Ectodermal cell (in vitro differentiated cells): ENCODE data around the gene RCAN2.

Experiments used
- H3K27ac ChIP-seq: 2 replicates; pipeline ENCODE4 v1.7.0; 2013; ENCODE audit warnings: mild to moderate bottlenecking, low read depth, low read length; ENCODE audit not compliant: insufficient read depth, poor library complexity, severe bottlenecking
- H3K27me3 ChIP-seq: 2 replicates; pipeline ENCODE4 v1.7.0; 2013; ENCODE audit warnings: mild to moderate bottlenecking, low read length; ENCODE audit not compliant: insufficient read depth, control insufficient read depth, poor library complexity, severe bottlenecking
- H3K36me3 ChIP-seq: one replicate; pipeline ENCODE4 v1.7.0; 2013; ENCODE audit warnings: low read length; ENCODE audit not compliant: control insufficient read depth, insufficient read depth
- H3K4me1 ChIP-seq: one replicate; pipeline ENCODE4 v1.7.0; 2013; ENCODE audit warnings: low read length; ENCODE audit not compliant: control insufficient read depth, insufficient read depth
- H3K4me3 ChIP-seq: 2 replicates; pipeline ENCODE4 v1.7.0; 2013; ENCODE audit warnings: low read depth, low read length, control low read depth; ENCODE audit not compliant: insufficient read depth
- H3K9me3 ChIP-seq: 2 replicates; pipeline ENCODE4 v1.7.0; 2013; ENCODE audit warnings: mild to moderate bottlenecking, low read length, moderate library complexity; ENCODE audit not compliant: control insufficient read depth
- WGBS, 2 experiments: methylation state at CpG; one replicate each; pipeline ENCODE4 v1.1.7; 2013; ENCODE audit warnings: missing lambda C conversion rate in 2 of 2; 5-methylcytosine and 5-hydroxymethylcytosine counted together

The RCAN2 gene

DNA sequence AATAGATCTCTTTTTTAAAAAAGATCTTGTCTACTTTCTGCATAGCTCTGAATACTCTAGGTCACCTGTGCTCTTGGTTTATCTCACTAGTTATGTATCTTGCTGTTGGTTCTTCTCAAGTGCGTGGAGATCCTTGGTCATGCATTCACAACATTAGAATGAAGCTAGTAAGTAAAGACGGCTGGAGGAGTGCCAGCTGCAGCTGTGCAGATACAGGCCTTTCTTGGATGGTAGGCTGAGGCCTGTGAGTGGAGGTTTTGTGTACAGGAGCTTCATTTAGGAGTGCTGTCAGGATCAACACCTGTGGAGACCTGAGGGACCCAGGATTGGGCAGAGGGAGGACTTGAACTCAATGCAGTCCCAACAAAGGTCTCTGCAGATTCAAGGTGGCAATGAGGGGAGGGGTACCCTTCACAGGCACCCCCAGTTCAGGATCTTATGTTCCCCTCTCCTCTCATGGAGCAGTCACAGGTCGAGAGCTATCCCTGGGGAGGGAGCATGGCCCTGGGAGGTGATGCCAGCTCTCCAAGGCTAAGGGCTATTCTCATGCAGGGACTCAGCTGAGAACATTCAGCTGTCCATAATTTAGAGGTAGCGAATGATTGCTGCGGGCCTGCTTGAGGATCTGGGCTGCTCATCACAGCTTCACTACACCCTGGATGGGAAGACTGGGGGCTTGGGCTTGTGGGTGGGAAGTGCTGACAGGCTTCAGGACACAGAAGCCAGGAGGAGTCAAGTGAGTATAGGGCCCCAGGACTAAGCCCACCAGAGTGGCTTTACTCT, 221.6 kb downstream of the RCAN2 start:
- 91 to 93% methylated on average over 5 of the region's 5 CpGs for WGBS, 2 experiments
- no peaks in the 10 kb centered on the region for H3K9me3 ChIP-seq
- H3K4me3 ChIP-seq: no peak overlapping the region
- no peaks in the 10 kb centered on the region for H3K27me3 ChIP-seq
- no peaks in the 10 kb centered on the region for H3K4me1 ChIP-seq
- no peak overlapping the region for H3K27ac ChIP-seq
- no peaks in the 10 kb centered on the region for H3K36me3 ChIP-seq

DNA sequence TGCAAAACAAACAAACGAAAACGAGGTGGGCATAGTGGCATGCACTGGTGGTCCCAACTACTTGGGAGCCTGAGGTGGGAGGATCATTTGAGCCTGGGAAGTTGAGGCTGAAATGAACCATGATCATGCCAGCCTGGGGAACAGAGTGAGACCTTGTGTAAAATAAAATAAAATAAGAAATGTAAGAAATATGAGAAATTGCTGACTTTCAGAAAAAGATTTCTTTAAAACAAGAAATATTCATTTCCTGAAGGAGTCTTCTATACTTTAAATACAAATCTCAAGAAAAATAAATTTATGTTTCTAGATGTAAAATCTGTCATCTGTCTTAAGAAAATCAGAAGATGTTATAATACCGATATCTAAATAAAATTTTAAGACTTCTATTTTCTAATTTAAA, 223.7 kb downstream of the RCAN2 start:
- H3K9me3 ChIP-seq: no peaks in the 10 kb centered on the region
- H3K36me3 ChIP-seq: no peaks in the 10 kb centered on the region
- no peaks in the 10 kb centered on the region for H3K27me3 ChIP-seq
- WGBS, 2 experiments: 90 to 91% methylated on average over 2 of the region's 3 CpGs
- no peak overlapping the region for H3K27ac ChIP-seq
- H3K4me1 ChIP-seq: no peaks in the 10 kb centered on the region
- no peak overlapping the region for H3K4me3 ChIP-seq

DNA sequence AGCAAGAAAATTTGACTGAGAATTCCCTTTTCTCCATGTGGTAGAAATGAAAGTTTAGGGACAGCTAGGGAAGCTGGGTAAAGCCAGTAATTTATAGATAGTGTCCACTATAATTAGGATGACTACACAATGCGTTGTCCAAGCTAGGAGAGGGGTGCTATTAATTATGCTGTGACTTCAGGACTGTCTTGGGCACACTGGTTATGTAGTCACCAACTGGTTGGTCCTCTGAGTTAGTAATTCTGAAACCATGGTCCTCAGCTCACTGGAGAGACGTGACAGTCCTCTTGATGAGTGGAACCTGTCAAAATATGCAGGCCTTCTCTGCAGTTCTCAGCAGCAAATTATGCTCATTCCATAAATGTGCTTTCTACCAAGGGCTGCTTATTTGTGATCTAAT, 225.9 kb downstream of the RCAN2 start:
- no peaks in the 10 kb centered on the region for H3K9me3 ChIP-seq
- H3K36me3 ChIP-seq: no peaks in the 10 kb centered on the region
- H3K27me3 ChIP-seq: no peaks in the 10 kb centered on the region
- WGBS, 2 experiments: 93 to 97% methylated on average over 2 of the region's 2 CpGs
- H3K4me1 ChIP-seq: no peaks in the 10 kb centered on the region
- H3K27ac ChIP-seq: no peak overlapping the region
- H3K4me3 ChIP-seq: no peak overlapping the region

DNA sequence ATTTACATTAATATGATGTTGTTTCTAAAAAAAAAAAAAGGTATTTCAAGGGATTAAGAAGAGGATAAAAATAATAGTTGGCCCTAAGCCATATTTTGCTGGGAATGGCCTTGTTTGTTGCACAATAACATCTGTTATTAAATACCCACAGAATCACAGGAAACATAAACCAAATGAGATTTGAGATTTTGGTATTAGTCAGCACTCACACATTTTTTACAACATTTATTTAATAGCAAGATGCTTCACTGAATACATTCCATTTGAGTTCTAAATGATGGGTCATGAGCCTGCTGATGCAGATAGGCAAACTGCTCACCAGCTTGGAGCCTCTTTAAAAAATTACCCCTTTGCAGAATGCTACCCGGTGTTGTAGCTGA, 227.6 kb downstream of the RCAN2 start:
- 100% methylated on average over 1 of the region's 1 CpG for WGBS, 2 experiments
- Histone ChIP-seq H3K4me3 (no peak overlapping the region), H3K27ac (no peak overlapping the region), H3K4me1 (no peaks in the 10 kb centered on the region), H3K36me3 (no peaks in the 10 kb centered on the region), H3K27me3 (no peaks in the 10 kb centered on the region), H3K9me3 (no peaks in the 10 kb centered on the region)

DNA sequence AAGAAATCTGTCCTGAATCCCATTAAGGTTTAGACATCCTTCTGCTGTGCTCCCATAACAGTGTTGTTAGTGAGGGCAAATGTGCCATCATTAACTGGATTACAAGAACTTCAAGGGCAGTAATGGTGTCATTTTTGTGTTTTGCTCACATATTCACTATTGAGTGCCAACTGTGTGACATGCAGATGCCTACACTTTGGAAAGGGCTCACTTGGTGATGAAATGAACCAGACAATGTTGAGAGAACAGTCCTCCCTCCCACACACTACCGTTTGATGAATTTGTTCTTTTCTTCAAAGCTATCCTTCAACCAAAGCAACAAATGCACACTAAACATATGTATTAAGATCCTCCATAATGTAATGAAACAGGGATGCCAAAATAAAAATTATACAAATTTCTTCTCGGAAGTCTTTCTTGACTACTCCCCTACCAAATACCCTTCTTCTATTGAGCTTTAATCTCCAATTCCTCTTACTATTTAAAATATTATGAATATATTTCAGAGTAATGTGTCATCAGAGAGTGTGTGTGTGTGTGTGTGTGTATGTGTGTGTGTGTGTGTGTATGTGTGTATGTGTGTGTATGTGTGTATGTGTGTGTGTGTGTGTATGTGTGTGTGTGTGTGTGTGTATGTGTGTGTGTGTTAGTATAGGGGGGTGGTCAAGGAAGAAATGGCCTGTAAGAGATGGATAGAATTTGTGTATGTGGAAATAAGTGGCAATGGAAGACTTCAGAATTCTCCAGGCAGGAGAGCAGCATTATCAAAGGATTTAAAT, 228.1 kb downstream of the RCAN2 start:
- Histone ChIP-seq H3K27ac (no peak overlapping the region), H3K4me3 (no peak overlapping the region), H3K27me3 (no peaks in the 10 kb centered on the region), H3K9me3 (no peaks in the 10 kb centered on the region), H3K36me3 (no peaks in the 10 kb centered on the region), H3K4me1 (no peaks in the 10 kb centered on the region)
- WGBS, 2 experiments: 86 to 90% methylated on average over 1 of the region's 2 CpGs

DNA sequence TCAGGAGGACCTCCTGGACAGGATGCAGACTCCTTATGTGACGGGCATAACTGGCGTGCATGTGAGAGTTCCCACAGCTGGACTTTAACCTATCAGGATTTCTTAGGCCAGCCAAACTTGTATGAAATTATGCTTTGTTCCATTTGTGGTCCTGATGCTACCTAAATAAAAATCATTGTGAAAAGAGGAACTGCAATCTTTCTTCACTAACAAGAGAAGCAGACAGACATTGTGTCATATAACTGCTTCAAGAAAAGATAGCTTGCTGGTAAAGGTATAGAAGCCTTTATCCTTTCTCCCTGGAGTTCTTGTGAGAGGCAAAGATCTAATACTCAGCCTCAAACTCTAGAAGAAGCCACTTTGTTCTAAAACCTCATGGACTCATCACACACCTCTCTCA, 233.0 kb downstream of the RCAN2 start:
- Histone ChIP-seq H3K27ac (no peak overlapping the region), H3K27me3 (no peaks in the 10 kb centered on the region), H3K4me3 (no peak overlapping the region), H3K36me3 (no peaks in the 10 kb centered on the region), H3K9me3 (no peaks in the 10 kb centered on the region), H3K4me1 (no peaks in the 10 kb centered on the region)
- 95 to 96% methylated on average over 2 of the region's 2 CpGs for WGBS, 2 experiments

DNA sequence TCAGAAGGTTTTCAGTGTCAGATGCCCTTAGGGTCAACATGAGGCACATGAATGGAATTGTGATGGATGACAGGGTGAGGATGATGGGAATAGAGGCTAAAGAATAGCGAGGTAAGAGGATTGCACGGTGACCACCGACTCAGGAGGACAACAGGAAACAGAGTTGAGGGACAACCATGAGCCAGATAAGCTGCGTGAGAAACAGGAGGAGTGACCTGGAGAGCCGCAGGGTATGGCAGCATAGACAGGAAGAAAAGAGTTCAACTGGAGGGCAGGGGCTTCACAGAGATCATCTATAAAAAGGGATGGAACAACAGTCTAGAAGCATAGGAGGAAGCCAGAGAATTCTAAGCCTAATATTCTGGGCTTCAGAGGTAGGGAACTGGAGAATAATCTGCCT, 235.7 kb downstream of the RCAN2 start:
- no peaks in the 10 kb centered on the region for H3K4me1 ChIP-seq
- H3K9me3 ChIP-seq: no peaks in the 10 kb centered on the region
- no peaks in the 10 kb centered on the region for H3K36me3 ChIP-seq
- H3K27me3 ChIP-seq: no peaks in the 10 kb centered on the region
- H3K4me3 ChIP-seq: no peak overlapping the region
- H3K27ac ChIP-seq: no peak overlapping the region
- WGBS, 2 experiments: 93 to 95% methylated on average over 5 of the region's 5 CpGs

DNA sequence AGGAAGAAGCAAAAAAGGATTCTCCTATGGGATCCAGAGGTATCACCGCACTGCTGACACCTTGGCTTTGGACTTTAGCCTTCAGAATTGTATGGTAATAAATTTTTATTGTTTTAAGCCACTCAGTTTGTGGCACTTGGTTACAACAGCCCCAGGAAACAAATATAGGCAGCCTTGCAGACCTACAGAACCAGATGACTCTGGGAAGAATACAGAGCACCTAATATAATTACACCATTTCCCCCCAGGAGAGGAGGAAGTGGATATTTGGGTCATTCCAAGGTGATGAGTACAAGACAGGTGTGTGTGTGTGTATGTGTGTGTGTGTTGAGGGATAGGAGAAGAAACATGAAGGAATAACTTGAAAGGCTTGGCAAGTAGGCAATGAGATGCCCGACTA, 236.3 kb downstream of the RCAN2 start:
- no peak overlapping the region for H3K27ac ChIP-seq
- no peaks in the 10 kb centered on the region for H3K9me3 ChIP-seq
- H3K27me3 ChIP-seq: no peaks in the 10 kb centered on the region
- no peaks in the 10 kb centered on the region for H3K4me1 ChIP-seq
- WGBS, 2 experiments: 88 to 93% methylated on average over 2 of the region's 2 CpGs
- H3K36me3 ChIP-seq: no peaks in the 10 kb centered on the region
- H3K4me3 ChIP-seq: no peak overlapping the region

DNA sequence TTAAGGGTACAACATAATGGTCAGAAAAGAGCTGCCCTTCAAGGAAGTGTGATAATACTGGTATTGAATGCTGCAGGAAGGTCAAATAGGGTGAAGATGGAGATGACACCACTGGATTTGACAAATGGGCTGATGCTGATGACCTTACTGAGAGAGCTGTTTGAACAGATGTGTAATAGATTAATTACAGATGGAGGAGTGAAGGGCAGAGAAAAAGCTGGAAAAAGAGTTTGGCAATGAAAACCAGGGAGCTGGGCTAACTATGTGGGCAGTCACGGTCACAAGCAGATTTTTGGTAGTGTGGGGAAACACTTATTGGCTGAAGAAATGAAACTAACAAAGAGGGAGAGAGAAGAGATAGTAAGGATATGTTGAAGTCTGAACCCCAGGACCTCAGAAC, 236.9 kb downstream of the RCAN2 start:
- Histone ChIP-seq H3K27ac (no peak overlapping the region), H3K4me1 (no peaks in the 10 kb centered on the region), H3K4me3 (no peak overlapping the region), H3K36me3 (no peaks in the 10 kb centered on the region), H3K27me3 (no peaks in the 10 kb centered on the region), H3K9me3 (no peaks in the 10 kb centered on the region)
- WGBS, 2 experiments: 91 to 95% methylated on average over 1 of the region's 1 CpG

DNA sequence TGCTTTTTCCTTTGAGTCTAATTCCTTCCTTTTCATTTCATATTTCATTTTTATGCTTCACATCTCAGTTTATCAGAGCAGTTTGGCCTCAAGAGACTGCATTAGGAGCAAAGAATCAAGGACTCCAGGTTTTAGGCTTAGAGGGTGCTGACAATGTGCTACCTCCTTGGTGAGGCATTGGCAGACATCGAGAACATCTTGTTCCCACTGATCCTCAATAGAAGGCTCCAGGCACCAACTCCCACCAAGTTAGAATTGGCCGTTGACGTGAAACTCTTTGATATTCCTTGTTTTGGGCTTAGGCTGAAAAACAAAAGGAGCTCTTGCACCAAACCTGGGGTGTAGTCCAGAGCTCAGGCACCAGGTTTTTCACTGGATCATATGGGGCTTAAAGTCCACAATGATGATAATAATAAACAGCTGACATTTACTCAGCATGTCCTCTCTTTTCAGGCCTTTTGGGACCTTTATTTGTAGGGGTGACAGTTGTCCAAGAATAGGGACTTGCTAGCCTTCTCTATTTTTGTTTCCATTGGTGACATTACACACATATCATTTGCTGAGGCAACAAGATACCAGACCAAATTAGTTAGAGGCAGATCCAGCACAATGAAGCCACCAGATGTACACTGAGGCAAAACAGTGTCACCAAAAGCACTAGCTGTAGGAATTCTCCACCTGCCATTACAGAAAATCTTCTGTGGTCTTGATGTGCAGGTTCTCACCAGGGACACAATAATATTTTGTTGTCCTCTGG, 239.5 kb downstream of the RCAN2 start:
- no peaks in the 10 kb centered on the region for H3K9me3 ChIP-seq
- 92% methylated on average over 3 of the region's 3 CpGs for WGBS, 2 experiments
- no peak overlapping the region for H3K4me3 ChIP-seq
- no peaks in the 10 kb centered on the region for H3K4me1 ChIP-seq
- no peaks in the 10 kb centered on the region for H3K27me3 ChIP-seq
- H3K36me3 ChIP-seq: no peaks in the 10 kb centered on the region
- no peak overlapping the region for H3K27ac ChIP-seq
